Neural progenitor cell (in vitro differentiated cells): ENCODE results near the gene RPAP3.

Source experiments
- EZH2phosphoT487 ChIP-seq: fragments of 200-600 bp; sonication (generic); IDR thresholded peaks from 2 replicates; pipeline ENCODE4 v1.6.1; 2017; ENCODE audit warnings: antibody characterized with exemption
- TF ChIP-seq, protein P1 (sequence below): fragments of 200-600 bp; sonication (generic); IDR thresholded peaks from 2 replicates; pipeline ENCODE4 v1.5.1; 2017; ENCODE audit warnings: antibody characterized with exemption, mild to moderate bottlenecking

DNA sequence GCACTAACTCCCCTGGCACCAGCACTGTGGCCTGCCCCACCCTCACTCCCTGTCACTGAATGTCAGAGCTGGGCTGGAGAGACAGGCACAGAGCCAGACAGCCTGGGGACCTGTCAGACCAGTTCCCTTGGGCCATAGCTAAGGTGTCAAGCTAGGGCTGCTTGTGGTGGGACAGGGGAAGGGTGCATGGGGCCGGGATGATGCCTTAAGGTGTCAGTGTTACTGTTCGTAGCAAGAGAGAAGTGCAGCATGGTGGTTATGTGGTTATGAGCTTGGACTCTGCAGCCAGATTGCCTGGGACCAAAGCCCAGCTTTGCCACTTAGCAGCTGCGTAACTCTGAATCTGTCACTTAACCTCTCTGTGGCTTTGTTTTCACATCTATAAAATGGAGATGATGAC is 49.1 kb upstream of the RPAP3 start:
- TF ChIP-seq EZH2phosphoT487, result no peak
- TF ChIP-seq, protein P1, sequence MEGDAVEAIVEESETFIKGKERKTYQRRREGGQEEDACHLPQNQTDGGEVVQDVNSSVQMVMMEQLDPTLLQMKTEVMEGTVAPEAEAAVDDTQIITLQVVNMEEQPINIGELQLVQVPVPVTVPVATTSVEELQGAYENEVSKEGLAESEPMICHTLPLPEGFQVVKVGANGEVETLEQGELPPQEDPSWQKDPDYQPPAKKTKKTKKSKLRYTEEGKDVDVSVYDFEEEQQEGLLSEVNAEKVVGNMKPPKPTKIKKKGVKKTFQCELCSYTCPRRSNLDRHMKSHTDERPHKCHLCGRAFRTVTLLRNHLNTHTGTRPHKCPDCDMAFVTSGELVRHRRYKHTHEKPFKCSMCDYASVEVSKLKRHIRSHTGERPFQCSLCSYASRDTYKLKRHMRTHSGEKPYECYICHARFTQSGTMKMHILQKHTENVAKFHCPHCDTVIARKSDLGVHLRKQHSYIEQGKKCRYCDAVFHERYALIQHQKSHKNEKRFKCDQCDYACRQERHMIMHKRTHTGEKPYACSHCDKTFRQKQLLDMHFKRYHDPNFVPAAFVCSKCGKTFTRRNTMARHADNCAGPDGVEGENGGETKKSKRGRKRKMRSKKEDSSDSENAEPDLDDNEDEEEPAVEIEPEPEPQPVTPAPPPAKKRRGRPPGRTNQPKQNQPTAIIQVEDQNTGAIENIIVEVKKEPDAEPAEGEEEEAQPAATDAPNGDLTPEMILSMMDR, result no peak
